Coronary artery (tissue), 2 donors: Measurements from ENCODE around the gene HOXD8.

Source experiments
- DNase-seq: peaks from one replicate; pipeline ENCODE4 v3.0.0-alpha.2; 2017; ENCODE audit warnings: low spot score
- H3K27ac ChIP-seq, 2 donors: fragments of 200-600 bp; sonication (generic); one replicate each; pipeline ENCODE4 v1.5.1; 2016 to 2019
- H3K4me3 ChIP-seq: fragments of 200-600 bp; sonication (generic); 2 replicates; pipeline ENCODE4 v1.5.1; 2016; ENCODE audit warnings: mild to moderate bottlenecking, moderate library complexity
- CTCF ChIP-seq: fragments of 200-600 bp; sonication (generic); IDR thresholded peaks from one replicate; pipeline ENCODE4 v1.5.1; 2019; ENCODE audit warnings: antibody characterized with exemption

The HOXD8 gene

GRCh38 chr2:176110415-176111308 lies 18.8 kb upstream of the HOXD8 start:
- DNase-seq: no peak
- H3K4me3 ChIP-seq: no peak overlapping the region
- H3K27ac ChIP-seq: no peak overlapping the region
- no peak for TF ChIP-seq CTCF

- DNase-seq: no peak
- H3K27ac ChIP-seq: no peak overlapping the region
- TF ChIP-seq CTCF: no peak
- H3K4me3 ChIP-seq: no peak overlapping the region
These were observed 18.2 kb upstream of the HOXD8 start for GRCh38 chr2:176111309-176111663.

- Histone ChIP-seq H3K27ac (no peak overlapping the region), H3K4me3 (no peak overlapping the region)
- no peak for TF ChIP-seq CTCF
- DNase-seq: no peak
These were observed 17.6 kb upstream of the HOXD8 start for GRCh38 chr2:176111846-176112374.

GRCh38 chr2:176112375-176113302 lies 16.9 kb upstream of the HOXD8 start:
- DNase-seq: no peak
- no peak for TF ChIP-seq CTCF
- H3K4me3 ChIP-seq: no peak overlapping the region
- H3K27ac ChIP-seq: no peak overlapping the region

GRCh38 chr2:176114120-176114929 lies 15.2 kb upstream of the HOXD8 start:
- no peak overlapping the region for H3K4me3 ChIP-seq
- no peak for TF ChIP-seq CTCF
- H3K27ac ChIP-seq: no peak overlapping the region
- DNase-seq: no peak

- TF ChIP-seq CTCF: no peak
- no peak overlapping the region for H3K27ac ChIP-seq
- no peak for DNase-seq
- no peak overlapping the region for H3K4me3 ChIP-seq
These were observed 14.4 kb upstream of the HOXD8 start for GRCh38 chr2:176114930-176115625.
